ENCODE data around the gene CAPN8.

CAPN8 gene

DNA sequence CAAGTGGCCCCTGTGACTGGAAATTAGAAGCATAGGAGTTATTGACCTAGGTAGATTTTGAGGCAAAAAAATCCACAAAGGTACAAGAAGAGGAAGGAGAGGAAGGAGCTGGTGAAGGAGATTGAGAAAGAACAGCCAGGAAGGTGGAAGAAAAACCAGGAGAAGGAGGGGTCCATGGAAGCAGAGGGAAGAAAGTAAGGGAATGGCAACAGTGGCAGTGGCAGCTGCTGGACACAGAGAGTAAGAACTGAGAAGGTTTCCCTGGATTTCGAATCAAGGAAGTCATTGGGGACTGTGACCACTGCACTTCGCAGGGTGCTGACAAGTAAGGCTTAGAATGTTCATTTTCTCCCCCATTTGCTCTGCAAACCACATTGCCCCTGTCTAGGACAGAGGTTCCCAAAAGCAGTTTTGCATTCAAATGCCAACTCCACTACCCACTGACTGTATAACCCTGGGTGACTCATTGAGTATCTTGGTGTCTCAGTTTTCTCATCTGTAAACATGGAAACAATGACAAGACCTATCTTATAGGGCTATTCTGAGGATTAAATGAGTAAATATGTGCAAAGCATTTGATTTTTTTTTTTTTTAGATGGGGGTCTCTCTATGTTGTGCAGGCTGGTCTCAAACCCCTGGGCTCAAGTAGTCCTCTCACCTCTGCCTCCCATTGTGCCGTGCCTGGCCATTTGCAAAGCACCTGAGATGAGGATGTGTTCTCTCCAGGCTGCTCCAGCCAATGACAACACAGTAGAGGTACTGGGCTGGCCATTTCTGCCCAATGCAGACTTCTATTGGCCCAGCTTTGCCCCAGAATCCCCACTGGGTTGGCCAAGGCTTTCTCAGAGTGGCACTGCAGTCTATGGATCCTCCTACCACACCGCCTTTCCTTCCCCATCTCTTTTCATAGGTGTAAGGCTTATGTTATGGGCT is 37.5 kb upstream of the CAPN8 start:
- FAIRE-seq (no peak), DNase-seq (ENCODE audit: low spot score) (no peak)

DNA sequence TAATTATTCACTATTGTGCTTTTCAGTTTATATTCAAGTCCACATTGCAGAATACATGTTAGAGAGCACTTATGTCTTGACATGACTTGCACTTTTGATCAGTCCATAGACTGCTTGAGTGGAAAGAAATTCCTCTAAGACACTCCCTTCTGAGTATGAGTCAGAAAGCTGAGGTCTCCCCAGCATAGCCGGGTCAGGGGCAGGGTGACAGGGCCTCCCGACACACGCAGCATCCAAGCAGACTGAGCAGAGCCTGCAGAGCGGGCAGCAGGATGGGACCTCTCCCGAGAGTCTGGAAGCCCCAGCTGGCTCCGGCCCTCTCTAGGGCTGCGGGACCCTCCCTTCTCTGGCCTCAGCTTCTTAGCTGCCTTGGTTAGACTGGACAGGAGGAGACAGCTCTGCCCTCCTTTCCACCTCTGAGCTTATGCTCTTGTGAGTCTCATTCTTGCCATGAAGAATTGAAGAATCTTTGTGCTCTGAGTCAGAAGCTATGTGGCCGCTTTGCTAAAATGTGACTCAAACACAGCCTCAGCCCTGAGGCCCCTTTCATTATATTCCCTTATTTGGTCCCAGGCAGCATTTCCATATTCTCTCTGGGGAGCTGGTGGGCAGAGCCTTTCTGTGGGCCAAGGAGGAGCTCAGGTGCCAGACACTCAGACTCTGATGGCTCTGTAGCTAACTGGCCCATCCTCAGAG is 35.6 kb upstream of the CAPN8 start:
- DNase-seq (ENCODE audit: low spot score), result peak; percentile 83
- FAIRE-seq, result no peak

DNA sequence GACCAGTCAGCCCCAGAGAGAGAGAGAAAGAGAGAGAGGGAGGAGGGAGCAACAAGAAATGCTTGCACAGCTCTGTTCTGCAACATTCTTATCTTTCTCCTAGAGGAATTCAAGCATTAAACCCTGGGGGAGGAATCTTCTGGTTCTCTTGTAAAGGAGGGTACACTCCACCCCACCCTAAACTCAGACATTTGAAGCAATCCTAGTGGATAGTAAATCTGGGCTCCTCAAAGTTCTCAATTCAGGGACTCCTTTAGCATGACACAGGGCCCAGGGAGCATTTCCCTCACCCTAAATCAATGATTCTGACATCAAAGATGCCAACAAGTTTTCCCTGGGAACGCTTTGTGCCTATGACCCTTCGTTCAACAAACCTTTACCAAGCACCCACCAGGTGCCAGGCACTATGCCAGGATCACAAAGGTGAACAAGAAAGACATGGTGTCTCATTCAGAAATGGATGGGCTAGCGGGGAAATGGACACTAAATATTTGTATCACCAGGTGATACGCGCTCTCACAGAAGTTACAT is 35.0 kb upstream of the CAPN8 start:
- DNase-seq (ENCODE audit: low spot score) (no peak), FAIRE-seq (no peak)

DNA sequence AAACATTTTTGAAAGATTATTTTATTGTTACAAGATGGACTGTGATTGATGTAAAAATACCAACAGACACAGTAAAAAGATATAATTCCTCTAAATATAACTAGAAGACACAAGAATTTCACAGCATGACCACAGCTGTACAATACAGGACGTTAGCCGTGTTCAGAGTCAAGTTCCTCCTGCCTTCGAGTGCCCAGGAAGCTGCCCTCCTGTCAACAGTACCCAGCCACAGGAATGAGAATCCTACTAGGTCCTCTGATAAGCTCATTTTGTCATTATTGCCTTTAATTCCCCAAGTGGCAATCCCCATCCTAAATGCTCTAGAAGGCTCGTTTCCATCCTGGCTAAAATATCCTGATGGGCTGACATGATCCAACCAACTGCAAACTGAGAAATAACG is 30.4 kb upstream of the CAPN8 start:
- no peak for FAIRE-seq
- DNase-seq (ENCODE audit: low spot score), result no peak

DNA sequence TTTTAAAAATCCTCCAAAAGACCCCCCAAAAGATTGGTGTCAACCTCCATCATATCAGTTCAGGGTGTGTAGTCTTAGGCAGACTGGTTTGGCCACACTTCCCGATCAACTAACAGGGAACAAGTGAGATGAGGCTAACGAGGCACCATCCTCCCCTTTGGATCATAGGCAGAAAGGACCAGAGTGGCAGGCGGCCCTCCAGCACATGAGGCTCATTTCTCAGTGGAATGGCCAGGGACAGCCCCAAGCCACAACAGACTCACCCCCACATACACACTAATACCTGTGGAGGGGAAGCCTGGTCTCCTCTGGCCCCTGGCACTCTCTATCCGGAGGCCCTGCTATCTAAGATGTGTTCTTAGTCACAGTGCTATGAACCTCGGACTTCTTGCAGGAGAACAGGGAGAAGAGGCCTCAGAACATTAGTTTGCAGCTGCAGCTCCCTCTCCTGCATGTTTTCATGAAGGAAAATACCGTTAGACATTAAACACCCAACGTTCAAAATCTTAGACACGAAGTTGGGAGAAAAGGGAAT is 29.6 kb upstream of the CAPN8 start:
- DNase-seq (ENCODE audit: low spot score), result no peak
- FAIRE-seq, result no peak

DNA sequence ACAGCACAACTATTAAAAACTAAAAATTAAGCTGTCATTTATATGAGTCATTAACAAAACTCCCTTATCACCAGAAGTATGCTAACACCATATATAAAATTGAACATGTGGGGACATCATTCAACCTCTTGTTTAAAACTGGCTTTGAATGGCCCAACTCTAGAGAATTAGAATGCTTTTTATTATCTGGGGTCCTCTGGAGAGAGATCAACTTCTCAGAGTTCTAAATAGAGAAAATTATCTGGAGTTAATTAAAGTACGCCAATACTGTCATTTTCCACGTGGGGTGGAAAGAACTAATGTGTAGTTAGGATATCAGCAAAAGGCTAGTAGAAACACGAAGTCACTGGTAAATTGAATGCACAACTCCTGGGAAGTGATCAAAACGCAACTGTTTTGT is 25.6 kb upstream of the CAPN8 start:
- no peak for FAIRE-seq
- no peak for DNase-seq (ENCODE audit: low spot score)

DNA sequence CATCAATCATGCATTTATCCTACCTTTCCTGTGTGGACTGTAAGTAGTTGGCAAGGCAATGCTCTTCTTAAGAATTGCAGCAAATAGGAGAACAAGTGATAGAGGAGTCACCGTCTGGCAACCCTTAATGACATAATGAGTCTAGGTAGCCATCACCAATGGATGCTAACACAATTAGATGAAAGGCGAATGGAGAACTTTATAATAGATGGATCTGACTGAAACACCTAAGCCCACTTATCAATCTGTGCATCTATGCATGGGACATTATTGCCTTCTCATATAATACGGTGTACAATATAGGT is 18.9 kb upstream of the CAPN8 start:
- FAIRE-seq, result no peak
- no peak for DNase-seq (ENCODE audit: low spot score)

DNA sequence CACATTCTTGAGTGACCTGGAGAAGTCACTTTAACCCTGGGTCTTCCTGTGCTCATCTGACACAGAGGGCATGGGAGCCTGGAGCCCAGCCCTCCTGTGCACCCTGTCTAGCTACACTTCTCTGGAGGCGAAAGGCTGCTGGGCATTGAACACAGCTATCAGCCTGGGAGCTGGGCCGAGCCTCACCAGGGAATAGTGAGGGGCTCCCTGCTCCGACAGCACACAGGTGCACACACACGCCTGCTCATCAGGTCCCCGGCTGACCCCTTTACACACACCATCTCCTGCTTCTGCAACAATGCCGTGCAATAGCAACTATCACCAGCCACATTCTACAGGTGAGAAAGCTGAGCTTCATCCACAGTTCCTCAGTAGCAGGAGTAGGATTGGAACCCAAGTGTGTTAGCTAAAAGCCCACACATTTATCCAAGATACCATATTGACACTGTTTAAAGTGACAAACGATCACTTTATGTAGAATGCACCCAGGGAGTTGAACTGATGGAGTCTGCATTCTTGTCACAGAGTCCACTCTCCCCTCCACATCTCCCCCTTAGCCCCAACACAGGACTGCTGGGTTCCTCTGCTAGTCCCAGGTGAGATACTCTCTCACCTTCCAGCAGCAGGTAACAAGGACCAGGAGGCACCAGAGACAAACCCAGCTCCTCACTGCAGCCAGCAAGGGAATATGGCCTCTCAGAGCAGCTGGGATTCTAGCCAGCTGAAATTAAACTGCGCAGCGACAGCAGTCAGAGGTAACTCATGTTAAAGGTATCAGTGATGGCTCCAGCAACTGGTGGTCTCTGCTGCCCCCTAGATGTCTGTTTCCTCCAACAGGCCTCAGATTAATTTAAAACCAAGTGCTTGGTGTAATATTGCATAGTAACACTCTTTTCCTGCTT is 18.3 kb upstream of the CAPN8 start:
- FAIRE-seq, result no peak
- DNase-seq (ENCODE audit: low spot score), result peak; percentile 52

DNA sequence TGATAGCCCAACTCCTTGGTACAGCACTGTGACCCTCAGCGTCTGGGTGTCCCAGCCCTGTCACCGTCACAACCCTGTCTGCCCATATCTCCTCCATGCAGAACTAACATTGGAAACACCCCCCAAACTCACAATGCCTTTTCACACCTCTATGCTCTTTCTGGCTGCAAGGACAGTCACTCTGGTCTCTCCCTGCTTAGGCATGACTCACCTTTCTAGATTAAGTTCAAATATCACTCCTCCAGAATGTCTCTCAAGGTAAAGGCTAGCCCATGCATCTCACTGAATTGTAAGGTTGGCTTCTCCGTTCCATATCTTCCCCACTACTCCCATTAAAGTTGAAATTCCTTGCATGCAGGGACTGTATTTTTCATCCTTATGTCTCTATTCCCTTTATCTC is 17.0 kb upstream of the CAPN8 start:
- DNase-seq (ENCODE audit: low spot score) (no peak), FAIRE-seq (no peak)

DNA sequence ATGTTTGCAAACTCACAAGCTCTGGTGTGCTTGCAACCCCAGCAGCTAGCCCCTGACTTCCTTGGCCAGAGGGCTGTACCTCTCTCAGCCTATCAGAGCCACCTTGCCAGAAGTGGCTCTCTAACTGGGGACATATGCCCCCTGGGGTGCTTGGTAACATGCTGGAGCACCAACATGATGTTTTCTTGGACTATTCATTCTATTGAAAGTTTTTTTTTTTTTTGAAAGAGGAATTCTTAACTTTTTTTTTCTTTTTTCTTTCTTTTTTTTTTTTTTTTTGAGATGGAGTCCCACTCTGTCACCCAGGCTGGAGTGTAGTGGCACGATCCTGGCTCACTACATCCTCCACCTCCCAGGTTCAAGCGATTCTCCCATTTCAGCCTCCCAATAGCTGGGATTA is 14.7 kb upstream of the CAPN8 start:
- no peak for DNase-seq (ENCODE audit: low spot score)
- FAIRE-seq, result no peak

DNA sequence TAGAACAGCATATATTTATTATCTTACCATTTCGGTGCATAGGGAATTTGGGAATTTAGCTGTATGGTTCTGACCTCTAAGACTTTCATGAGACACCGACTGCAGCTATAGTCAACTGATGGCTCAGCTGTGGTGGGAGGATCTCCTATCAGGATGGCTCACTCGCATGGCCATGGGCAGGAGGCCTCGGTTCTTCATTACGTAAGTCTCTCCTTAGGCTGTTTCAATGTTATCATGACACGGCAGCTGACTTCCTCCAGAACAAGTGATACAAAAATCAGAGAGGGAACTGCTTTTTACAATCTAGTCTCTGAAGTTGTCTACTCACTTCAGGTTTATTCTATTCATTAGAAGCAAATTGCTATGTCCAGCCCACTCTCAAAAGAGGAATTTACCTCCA is 13.3 kb upstream of the CAPN8 start:
- FAIRE-seq, result no peak
- DNase-seq (ENCODE audit: low spot score), result no peak

DNA sequence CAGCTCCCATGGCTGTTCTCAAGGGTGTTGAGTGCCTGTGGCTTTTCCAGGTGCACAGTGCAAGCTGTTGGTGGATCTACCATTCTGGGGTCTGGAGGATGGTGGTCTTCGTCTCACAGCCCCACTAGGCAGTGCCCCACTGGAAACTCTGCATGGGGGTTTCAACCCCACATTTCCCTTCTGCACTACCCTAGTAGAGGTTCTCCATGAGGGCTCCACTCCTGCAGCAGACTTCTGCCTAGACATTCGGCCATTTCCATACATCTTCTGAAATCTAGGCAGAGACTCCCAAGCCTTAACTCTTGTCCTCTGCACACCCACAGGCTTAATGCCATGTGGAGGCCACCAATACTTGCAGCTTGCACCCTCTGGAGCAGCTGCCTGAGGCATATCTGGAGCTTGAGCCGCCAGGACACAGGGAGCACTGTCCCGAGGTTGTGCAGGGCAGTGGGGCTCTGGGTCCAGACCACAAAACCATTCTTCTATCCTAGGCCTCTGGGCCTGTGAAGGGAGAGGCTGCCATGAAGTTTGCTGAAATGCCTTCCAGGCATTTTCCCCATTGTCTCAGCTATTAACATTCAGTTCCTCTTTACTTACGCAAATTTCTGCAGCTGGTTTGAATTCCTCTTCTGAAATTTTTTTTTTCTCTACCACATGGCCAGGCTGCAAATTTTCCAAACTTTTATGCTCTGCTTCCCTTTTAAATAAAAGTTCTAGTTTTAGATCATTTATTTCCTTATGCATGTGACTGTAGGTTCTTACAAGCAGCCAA is 8.8 kb upstream of the CAPN8 start:
- FAIRE-seq (no peak), DNase-seq (ENCODE audit: low spot score) (no peak)

DNA sequence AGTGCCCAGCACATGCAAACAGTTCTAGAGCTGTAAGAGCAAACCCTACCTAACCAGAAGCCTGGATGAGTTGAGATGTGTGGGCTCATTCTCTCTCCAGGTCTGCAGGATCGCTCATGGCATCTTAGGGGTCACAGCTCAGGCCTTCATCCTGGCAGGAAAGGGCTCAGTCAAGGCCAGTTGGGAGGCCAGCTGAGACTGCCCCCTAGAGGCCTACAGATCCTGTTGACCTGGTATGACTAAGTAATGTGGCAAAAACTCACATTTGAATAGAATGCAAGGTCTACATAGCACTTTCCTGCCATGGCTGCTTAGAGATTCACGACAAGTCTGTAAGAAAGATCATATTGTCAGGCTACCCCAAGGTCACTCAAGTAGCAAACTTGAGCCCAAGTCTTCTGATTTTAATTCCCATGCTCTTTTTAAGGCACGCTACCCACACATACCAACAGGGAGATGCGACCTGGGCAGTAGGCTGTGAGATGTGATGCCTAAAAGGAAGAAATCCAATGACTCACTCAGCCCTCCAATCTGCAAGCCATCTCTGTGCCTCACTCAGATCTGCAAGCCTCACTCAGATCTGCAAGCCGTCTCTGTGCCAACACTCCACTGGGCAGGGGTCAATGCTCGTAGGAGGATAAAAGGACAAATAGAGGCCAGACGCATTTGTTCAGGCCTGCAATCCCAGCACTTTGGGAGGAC is 5.1 kb upstream of the CAPN8 start:
- no peak for DNase-seq (ENCODE audit: low spot score)

DNA sequence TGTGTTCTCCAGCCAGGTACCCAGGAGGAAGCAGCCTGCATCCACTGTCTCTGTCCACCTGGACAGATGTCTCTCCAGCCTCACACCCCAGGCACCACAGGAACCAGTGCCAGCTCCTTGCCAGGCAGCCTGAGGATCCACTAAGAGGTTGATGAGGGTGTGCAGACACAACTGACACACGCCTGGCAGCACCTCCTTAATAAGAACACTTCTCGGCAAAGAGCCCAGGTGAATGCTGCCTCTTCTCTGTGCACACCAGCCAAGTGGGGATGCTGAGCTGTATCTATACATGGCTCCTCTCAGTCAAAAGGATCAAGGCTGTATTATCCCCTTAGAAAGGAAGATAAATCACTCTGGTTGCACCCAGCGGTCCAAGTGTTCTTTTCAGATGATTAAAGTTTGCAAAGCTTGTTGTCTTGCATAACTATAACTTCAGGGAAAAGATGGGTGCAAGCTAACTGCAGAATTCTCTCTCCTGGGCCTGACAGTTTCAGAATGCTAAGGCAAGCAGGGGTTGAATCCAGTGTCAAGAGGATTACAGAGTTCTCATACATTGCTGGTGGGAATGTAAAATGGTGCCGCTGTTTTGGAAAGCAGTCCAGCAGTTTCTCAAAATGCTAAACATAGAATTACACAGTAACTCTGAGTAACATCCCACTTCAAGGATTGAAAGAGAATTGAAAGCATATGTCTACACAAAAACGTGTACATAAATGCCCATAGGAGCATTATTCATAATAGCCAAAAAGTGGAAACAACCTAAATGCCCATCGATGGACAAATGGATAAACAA is 3.7 kb upstream of the CAPN8 start:
- FAIRE-seq, result no peak
- no peak for DNase-seq (ENCODE audit: low spot score)

More for the DNA sequence above, 5.1 kb upstream of the CAPN8 start:
- no peak for FAIRE-seq

DNA sequence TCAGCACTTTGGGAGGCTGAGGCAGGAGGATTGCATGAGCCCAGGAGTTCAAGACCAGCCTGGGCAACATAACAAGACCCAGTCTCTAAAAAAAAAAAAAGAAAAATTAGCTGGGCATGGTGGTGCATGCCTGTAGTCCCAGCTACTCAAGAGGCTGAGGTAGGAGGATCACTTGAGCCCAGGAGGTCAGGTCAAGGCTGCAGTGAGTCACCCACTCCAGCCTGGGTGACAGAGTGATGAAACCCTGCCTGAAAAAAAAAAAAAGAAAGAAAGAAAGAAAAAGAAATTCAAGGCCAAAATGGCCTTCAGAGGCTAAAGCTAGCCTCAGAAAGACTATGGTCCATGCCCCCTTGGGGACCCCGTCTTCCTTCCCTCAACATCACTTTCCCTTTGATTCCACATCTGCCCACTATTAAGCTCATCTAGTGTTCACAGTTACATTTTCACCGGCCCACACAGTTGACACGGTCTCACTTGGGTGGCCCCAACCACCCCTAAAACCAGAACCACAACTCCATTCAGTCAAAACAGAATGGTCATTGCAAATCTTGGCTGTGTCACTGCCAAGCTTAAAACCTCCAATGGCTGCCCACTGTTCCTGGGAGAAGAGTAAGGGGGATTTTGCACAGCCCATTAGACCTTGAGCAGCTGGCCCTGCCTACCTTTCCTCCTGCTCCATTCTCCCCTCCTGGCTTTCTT is 2.1 kb upstream of the CAPN8 start:
- FAIRE-seq (no peak), DNase-seq (ENCODE audit: low spot score) (no peak)

DNA sequence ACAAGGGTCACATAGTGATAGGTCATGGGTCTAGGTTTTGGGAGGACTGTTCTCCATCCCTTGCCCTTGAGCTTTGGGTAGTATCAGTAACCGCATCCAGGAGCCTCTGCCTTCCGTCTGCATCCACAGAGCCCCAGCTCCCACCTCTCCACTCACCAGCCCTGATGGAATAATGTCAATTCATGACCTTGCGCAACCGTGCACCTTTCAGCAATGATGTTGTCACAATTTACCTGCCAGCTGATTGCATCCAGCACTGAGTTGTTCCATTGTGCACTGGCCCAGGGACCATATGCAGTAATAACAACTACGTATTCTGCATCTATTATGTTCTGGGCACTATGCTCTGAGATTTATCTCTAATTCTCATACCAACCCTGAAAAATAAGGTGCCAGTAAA is 1.4 kb downstream of the CAPN8 start:
- FAIRE-seq, result no peak
- DNase-seq (ENCODE audit: low spot score), result no peak

DNA sequence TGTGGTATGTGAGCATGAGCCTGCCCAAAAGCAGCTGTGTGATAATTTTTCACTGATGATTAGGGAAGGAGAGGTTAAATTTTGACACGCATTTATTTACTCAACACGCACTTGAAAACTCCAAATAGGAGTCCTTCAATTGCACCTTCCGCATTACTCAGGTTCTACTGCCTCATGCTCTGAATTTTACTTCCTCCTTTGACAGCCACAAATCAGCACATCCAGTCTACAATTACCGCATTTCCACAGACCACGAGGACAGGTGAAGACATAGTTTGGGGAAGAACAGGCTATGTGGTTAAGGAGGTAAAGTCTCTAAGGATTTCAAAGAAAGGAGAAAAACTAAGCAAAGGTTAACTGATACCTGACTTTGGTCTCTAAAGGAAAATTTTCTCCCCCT is 2.6 kb downstream of the CAPN8 start:
- no peak for FAIRE-seq
- DNase-seq (ENCODE audit: low spot score), result no peak

DNA sequence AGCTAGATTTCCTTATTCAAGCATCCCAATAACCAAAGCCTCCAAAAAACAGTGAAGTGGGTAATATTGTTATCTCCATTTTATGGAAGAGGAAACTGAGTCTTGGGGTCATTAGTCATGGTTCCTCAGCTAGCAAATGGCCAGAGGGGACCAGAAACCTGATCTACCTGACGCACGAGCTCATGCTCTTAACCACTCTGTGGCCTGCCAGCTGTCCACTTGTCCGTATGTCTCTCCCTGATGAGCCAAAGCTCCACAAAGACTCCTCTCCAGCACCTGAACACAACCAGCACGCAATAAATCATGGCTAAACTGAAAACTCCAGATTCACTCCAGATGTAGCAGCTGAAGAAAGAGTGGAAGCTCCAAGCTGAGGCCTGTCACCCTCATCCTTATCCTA is 5.8 kb downstream of the CAPN8 start:
- FAIRE-seq (no peak), DNase-seq (ENCODE audit: low spot score) (no peak)

DNA sequence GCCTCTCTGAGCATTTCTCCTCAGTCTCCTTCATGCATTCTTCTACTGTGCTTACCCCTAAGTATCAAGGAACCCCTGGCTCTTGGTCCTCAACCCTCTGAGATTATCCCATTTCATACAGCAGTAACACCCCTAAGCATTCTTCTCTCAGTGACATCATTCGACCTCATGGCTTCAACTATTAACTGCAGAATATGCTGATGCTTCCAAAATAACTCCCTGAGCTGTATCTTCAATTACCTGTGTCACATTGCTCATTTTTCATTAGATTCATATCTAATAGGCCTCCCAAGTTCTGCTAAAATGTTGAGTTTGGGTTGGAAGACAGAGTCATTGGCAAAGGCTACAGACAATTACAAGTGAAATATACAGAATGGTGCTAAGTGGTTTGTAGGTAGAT is 7.5 kb downstream of the CAPN8 start:
- DNase-seq (ENCODE audit: low spot score) (no peak), FAIRE-seq (no peak)

All from urothelium cell line (cell line).